ENCODE measurements around the gene CDH23.

CDH23 gene

DNA sequence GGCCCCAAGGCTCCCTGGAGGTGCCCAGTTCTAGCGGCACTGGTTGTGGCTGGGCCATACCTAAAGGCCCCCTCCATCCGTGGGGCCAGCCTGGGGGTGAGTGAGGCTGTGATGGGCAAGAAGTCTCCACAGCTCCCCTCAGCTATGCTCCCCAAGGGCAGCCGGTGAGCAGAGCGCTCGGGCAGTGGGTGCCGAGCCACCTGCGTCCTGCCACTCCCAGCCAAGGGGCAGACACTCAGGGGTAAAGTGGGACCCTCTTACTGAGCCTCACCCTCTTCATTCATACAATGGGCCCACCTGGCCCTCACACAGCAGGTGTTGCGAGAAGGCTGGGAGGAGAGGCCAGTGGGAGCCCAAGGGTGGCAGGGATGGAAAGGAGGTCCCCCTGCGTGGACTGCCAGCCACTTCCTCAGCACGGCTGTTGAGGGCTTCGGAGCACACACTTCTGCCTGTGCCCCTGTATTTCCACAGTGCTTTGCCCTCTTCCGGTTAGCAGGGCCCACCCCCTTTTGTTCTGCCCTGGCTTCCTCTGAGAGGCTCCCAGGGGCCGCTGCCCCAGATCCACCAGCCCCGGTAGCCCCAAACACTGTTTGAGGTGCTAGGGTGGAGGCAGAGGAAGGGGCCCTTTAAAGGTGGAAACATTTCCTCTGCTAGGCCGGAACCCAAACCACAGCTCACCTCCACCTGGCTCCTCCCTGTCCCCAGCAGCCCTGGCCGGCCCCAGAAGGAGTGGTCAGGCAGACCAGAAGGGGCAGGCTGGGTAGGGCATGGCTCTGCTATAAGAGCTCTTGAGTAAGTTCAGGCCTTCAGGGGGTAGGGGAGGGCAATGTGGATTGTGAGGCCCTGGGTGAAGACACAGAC, 339.2 kb downstream of the CDH23 start:
- DNase-seq, result no peak

DNA sequence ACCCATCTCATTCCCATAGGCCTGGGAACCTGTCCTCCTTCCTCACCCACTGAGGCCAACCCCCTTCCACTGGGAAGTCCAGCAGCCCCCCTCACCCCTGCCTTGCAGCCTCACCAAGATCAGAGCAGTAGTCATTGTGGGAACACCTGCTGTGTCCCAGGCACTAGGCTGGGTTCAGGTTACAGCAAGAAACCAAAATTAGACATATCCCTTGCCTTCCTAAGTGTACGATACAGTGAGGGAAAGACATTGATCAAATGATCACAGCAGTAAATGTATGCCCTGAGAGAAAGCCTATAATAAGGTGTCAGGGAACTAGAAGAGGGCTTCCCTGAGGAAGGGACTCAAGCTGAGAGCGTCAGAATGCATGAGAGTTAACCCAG, 339.8 kb downstream of the CDH23 start:
- no peak for DNase-seq

- no peak for DNase-seq
These were observed 340.5 kb downstream of the CDH23 start for GRCh38 chr10:71737001-71737833.

DNA sequence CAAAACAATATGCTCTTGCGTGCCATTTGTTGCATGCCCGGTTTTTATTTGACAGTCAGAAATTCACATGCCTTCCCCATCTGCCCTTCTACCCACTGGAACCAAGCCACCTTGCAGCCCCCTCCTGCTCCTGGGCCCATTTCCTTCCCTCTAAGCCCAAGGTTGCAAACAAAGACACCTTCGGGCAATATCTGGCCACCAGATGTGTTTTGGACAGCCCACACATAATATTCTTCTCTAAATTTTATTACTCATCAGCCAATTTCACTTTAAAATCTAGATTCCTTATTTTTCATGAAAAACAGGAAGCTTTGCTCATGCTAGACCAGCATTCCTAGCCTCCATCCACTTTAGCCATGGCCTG, 341.1 kb downstream of the CDH23 start:
- no peak for DNase-seq

DNA sequence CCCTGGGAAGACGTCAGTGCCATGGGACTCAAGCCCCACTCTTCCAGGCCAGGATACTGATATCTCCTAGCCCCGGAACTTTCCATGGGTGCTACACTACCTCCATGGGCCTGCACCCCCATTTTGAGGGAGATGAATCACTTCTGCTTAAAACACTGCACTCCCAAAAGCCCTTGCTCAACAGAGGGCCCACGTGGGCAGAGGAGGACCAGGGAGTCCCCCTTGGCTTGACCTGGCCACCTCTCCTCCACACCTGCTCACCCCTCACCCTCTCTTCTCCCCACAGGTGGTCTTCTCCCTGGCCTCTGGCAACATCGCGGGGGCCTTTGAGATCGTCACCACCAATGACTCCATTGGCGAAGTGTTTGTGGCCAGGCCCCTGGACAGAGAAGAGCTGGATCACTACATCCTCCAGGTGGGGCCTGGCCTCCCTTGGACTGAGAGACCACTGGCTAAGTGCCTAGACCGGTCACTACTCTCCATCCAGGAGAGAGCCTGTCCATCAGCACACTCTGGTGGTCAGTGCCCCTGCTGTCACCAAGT, 342.7 kb downstream of the CDH23 start:
- no peak for DNase-seq

DNA sequence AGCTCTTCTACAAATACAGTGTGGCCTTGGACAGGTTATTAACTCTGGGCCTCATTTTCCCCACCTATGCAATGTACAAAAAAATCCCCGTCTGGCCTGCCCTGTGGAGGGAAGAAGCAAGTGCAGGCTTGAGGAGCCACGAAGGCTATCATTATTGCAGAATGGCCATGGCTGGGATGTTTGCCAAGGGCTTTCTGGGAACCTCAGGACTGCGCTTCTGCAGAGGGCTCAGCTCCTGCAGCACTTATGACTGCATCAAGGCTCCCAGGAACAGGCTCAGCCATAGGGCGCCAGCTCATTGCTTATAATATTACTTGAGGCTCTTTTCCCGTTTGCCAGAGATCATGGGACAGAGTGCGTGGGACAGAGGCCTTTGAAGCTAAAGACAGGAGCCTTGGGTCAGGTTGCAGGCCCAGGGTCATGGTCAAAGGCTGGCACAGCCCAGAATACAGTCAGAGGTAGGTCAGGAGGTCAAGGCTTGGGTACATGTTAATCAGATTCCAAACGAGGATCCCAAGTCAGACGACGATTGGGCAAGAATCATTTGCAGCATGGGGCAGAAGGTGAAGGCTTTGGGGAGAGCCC, 343.4 kb downstream of the CDH23 start:
- DNase-seq, result no peak

DNA sequence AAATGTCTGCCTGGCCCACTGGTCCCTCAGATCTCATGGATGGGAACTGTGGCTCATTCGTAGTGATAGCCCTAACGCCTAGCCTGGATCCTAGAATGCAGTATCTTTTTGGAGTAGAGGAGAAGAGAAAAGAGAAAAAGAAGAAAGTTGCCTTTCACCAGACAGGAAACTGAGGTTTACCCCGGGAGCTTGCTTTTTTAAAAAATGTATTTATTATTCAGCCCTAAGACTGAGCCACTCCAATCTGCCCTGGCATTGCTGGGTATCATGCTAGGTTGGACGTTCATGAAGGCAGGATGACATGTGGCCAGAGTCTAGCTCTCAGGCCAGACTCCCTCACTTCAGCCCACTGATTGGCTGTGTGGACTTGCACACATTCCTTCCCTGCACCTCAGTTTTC, 344.3 kb downstream of the CDH23 start:
- no peak for DNase-seq

GRCh38 chr10:71741671-71742070, 345.0 kb downstream of the CDH23 start:
- DNase-seq, result no peak

DNA sequence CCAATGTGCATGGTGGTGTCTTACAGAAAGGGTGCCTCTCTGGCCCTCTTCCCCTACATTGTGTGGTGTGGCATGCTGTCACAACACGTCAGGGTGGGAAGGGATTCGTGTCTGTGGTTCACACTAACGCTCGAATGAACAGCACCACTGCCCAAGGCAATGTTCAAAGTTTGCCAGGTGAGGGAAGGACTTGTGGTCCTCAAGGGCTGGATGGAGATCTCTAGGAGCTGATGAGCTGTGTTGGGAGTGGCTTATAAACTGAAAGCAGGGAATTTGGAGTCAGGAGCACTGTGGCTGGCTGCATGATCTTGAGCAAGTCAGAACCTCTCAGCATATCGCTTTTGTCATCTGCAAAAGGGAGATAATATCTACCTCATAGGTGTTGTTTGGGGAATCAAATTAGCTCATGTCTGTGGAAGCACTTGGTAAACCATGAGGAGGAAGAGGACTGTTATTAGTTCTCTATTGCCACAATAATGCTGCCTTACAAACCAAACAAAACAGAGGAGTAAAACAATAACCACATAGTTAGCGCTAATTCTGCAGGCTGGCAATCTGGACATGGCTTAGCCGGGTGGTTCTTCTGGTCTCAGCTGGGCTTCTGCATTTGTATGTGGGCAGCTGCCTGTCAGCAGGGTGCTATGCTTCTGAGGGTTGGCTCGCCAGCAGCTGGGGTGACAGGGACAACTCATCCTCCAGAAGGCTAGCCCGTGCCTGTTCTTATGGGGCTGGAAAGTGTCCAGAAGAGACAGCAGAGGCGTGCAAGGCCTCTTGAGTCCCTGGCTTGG, 345.8 kb downstream of the CDH23 start:
- no peak for DNase-seq

DNA sequence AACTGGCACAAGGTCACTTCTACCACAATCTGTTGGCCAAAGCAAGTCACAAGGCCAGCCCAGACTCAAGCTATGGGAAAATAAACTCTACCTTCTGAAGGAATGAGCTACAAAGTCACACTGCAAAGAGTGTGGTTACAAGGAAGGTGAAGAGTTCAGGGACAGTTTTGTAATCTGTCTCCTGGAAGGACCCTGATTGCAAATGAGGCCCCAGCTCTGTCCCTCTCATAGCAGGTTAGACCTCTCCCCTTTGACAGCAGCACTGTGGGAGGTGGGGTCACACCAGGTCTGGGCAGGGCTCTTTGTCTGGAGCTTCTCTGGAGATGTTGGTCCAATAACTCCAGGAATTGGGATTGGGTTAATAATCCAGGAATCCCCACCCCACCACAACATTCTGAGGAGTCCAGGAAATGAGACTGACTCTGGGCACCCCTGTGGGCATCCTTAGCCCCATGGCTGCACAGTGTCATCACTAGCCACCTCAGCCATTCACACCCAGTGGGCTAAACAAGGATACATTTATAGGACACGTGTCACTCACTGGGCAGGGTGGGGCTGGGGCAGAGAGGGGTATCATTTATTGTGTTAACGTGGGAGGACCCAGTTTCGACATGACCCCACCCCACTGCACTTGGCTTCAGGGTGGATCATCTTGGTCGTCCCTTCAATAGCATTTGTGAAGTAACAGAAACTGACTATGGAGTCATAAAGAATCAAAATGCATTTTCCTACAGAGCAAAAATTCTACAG, 346.5 kb downstream of the CDH23 start:
- no peak for DNase-seq

DNA sequence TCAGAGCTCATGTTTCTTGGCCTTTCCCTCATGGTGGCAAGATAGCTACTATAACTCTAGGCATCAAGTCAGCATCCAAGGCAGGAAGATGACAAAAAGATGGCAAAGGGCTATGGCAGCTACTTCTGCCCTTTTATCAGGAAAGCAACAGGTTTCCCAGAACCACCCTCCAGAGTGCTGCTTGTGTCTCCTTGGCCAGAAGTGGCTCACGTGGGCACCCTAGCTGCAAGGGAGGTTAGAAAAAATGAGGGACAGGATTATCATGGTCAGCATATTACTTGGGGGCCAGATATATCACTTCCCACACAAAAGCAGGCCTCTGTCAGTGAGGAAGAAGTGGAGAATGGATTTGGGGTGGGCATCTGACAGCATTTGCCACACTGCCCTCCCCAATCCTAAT, 347.1 kb downstream of the CDH23 start:
- no peak for DNase-seq

GRCh38 chr10:71744897-71745663, 348.4 kb downstream of the CDH23 start:
- no peak for DNase-seq

GRCh38 chr10:71745664-71746250, 349.0 kb downstream of the CDH23 start:
- DNase-seq, result no peak

- no peak for DNase-seq
These were observed 349.8 kb downstream of the CDH23 start for GRCh38 chr10:71746344-71747037.

- no peak for DNase-seq
These were observed 350.4 kb downstream of the CDH23 start for GRCh38 chr10:71747039-71747531.

GRCh38 chr10:71747551-71748523, 351.1 kb downstream of the CDH23 start:
- DNase-seq, result no peak

DNA sequence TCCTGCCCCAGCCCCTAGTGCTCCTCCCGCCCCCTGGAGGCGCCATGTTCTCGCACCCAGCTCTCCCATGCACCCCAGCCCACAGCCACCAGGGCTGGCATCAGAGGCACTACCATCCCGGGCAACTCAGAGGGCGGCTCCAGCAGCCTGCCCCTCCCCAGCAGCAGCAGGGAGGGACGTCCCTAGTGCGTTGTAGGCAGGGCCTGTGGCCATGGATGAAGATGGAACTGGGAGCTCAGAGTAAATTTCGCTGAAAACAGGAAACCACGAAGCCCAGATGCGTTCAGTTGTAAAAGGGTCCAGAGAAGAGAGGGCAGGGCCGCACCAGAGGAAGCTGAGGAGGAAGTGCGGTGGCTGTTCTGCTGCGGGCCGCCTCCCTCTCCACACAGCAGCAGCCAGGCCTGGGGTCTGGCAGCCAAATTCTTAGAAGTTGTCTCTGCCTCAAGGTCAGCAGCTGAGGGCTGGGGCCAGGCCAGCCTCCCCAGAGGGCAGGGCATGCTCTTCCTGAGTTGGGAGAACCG, 352.0 kb downstream of the CDH23 start:
- no peak for DNase-seq

GRCh38 chr10:71749396-71749795, 352.7 kb downstream of the CDH23 start:
- DNase-seq, result no peak

All from NCI-H524 treated with DMSO at 0.1 percent for 48 hours (cell line).